HG02885 (cell line): ENCODE measurements around the gene EEF1AKMT3.

Experiments used
- ATAC-seq: cut with Tn5 transposase; IDR thresholded peaks from one replicate; pipeline ENCODE4 v1.9.1; 2021; ENCODE audit warnings: mild to moderate bottlenecking; ENCODE audit not compliant: unreplicated experiment, poor library complexity

The EEF1AKMT3 gene

GRCh38 chr12:57829025-57829777, 56.8 kb downstream of the EEF1AKMT3 start:
- ATAC-seq = no peak

GRCh38 chr12:57830393-57830792, 58.0 kb downstream of the EEF1AKMT3 start:
- ATAC-seq = no peak
